GM12864 (cell line): ENCODE results near the gene GRID1.

ENCODE experiments used
- DNase-seq: peaks from one replicate; pipeline ENCODE4 v3.0.0-alpha.2; 2011; ENCODE audit warnings: low read depth
- H3K4me3 ChIP-seq: 2 replicates; pipeline ENCODE4 v1.5.1; 2011; ENCODE audit warnings: mild to moderate bottlenecking, low read depth, low read length, control low read depth
- CTCF ChIP-seq: IDR thresholded peaks from 2 replicates; pipeline ENCODE4 v1.5.1; 2011; ENCODE audit warnings: low read depth, mild to moderate bottlenecking, moderate library complexity, low read length, control low read depth, inconsistent platforms; ENCODE audit errors: missing control alignments

GRID1 gene

DNA sequence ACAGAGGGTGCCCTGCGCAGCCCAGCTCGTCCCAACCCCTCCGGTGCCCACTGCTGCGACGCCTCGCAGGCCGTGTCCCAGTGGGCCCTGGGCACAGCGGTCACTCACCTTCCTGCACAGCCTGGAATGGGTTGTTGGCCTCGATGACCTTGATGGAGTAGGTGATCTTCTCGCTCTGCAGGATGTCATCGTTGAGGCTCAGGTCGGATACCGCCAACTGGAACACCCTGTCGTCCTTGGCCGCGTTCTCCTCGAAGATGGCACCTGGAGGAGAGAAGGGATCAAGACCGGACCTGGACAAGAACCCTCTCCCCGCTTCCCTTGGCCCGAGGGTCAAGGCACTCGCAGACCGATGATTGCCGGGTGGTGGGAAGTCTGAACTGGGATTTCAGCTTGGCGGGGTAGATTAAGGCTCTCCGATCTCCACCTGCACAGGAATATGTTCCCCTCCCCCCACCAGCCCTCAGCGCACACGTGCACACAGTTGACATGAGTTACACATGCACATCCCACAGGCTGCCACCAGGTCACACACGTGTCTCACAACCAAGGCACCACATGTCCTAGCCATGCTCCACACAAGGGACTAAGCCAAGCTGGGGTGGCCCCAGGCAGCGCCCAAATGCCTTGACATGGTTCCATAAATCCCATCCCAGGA is 2.6 kb downstream of the GRID1 start:
- H3K4me3 ChIP-seq: no peak overlapping the region
- DNase-seq: no peak
- peak; percentile 22 for TF ChIP-seq CTCF

GRCh38 chr10:86363184-86363832 is 3.3 kb downstream of the GRID1 start:
- peak; percentile 45 for TF ChIP-seq CTCF
- DNase-seq: no peak
- H3K4me3 ChIP-seq: no peak overlapping the region

DNA sequence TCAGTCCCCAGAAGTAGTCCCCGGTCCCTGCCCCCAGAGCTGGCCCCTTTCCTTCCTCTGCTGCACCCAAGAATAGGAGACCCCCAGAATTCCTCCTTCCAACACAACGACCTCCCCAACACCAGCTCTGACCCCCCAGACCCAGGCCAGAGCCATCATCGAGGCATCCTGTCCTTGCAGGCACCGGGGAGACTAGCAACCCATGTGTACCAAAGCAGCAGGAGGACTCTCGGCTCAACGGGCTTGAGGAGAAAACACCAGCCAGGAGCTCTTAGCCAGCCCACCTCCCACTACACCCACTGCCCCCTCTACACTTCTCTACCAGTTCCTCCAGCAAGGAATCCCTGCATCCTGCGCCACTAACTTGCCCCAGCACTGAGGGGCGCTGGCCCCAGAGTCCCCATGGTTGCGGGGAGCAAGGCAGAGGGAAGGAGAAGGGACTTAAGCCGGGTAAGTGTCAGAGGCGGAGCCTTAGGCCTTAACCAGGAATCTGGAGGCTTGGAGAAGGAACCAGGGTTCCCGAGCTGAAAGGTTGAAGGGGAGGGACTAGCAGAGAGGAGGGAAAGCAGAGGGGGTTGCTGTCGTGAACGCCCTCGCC is 3.9 kb downstream of the GRID1 start:
- DNase-seq: no peak
- no peak overlapping the region for H3K4me3 ChIP-seq

GRCh38 chr10:86362129-86362527 is 4.5 kb downstream of the GRID1 start:
- no peak for TF ChIP-seq CTCF
- no peak overlapping the region for H3K4me3 ChIP-seq
- no peak for DNase-seq

More for the DNA sequence above, 3.9 kb downstream of the GRID1 start:
- no peak for TF ChIP-seq CTCF

GRCh38 chr10:86361156-86362128 is 5.2 kb downstream of the GRID1 start:
- no peak for TF ChIP-seq CTCF
- DNase-seq: no peak
- no peak overlapping the region for H3K4me3 ChIP-seq

DNA sequence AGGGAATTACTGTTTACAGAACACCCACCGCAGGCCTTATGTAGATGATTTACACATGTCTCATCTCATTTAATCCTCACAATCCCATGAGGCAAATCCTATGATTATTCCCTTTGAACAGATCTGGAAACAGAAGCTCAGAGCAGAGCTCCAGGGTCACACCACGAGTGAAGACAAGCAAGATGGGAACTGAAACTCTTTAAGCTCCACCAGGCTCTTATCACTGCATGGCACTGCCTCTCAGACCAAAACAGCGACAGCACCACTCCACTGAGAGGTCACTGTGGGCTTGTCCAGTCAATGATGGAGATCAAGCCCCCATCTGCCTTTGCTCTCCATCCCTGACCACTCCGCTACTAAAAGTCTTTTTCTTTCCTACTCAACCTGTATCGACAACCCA is 5.9 kb downstream of the GRID1 start:
- no peak for DNase-seq
- no peak for TF ChIP-seq CTCF

More for the DNA sequence above, 5.9 kb downstream of the GRID1 start:
- H3K4me3 ChIP-seq: no peak overlapping the region
